Measurements from ENCODE around the gene KLHDC10. TPM values are rescaled to one million over a fixed set of nuclear protein-coding genes. Genes with fewer than 3 reads are reported as not detected.

The KLHDC10 gene
- total and polyA plus RNA-seq, 7 experiments from 2014 or later = 1.2 to 20.4 (median 15.9) TPM

DNA sequence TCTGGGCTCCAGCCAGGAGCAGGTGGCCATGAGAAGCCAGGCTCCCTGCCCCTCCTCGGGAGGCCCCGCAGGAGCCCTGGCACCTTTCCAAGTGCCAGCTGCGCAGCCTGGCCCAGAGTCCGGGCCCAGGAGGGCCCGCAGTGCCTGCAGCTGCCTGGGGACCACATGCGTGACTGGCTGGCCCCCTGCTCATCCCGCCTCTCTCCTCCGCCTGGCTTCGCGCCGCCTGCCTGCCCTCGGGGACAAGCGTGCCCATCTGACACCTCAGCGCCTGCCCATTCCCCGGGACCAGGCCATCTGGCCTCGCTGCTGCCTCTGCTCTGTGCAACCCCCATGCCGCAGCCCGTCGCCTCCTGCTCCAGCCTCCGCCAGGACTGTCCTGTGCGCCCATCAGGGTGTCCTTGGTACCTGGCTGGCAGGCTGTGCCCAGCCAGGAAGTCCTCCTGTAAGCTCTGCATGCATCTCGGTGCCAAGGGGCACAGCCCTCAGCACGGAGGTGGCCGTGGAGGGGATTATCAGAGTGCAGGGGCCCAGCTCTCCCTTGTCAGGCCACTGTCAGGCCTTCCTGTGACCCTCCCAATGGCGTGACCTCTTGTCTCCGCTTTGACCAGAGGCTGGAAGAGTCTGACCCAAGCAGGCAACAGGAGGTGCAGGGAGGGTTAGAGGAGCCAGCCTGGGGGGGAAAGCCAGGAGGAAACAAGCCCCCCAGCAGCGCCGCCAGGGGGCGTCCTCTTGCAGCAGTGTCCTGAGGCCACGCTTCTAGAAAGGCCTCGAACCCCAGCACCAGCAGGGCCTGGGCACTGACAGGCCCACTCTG lies 84.4 kb downstream of the KLHDC10 start:
- peaks cover 0 to 5% (median 0%) of the 10 kb centered on the region in 7 donors for H3K4me1 Mint-ChIP-seq
- DNase-seq (no peak), ATAC-seq (no peak)
- H3K36me3 ChIP-seq (ENCODE audit: control insufficient read depth in 2 of 3, insufficient read depth in 3 of 3, low read length in 3 of 3) = no peaks in the 10 kb centered on the region
- H3K27me3 Mint-ChIP-seq = peaks cover 2 to 5% (median 4%) of the 10 kb centered on the region in 5 donors
- H3K27ac Mint-ChIP-seq = no peak overlapping the region
- H3K9me3 Mint-ChIP-seq = peaks cover 0 to 38% (median 16%) of the 10 kb centered on the region in 11 donors
- intact Hi-C loops (cut with micrococcal nuclease) = no loop called here
- ChIA-PET POLR2A (no interaction called here), CTCF (no interaction called here)
- H3K36me3 Mint-ChIP-seq = peaks cover 4 to 17% (median 17%) of the 10 kb centered on the region in 5 donors
- H3K27me3 ChIP-seq (ENCODE audit: control insufficient read depth in 2 of 2, insufficient read depth in 2 of 2, low read length in 2 of 2) = no peaks in the 10 kb centered on the region
- H3K4me3 Mint-ChIP-seq = no peak overlapping the region
- H3K4me3 ChIP-seq (ENCODE audit: low read length) = no peak overlapping the region
- H3K27ac ChIP-seq (ENCODE audit: low read depth, low read length) = no peak overlapping the region
- H3K4me1 ChIP-seq (ENCODE audit: control insufficient read depth in 2 of 2, insufficient read depth in 2 of 2, low read length in 2 of 2) = peaks cover 0 to 6% of the 10 kb centered on the region in 2 donors
- H3K9me3 ChIP-seq (ENCODE audit: control insufficient read depth in 2 of 3, low read length in 3 of 3) = peaks cover 0 to 18% (median 0%) of the 10 kb centered on the region in 3 experiments

GRCh38 chr7:130156140-130156539 lies 85.8 kb downstream of the KLHDC10 start:
- Mint-ChIP-seq H3K4me1 (peaks cover 0 to 5% (median 0%) of the 10 kb centered on the region in 7 donors), H3K36me3 (peaks cover 15 to 31% (median 29%) of the 10 kb centered on the region in 5 donors), H3K4me3 (no peak overlapping the region), H3K27ac (no peak overlapping the region), H3K9me3 (peaks cover 0 to 51% (median 18%) of the 10 kb centered on the region in 11 donors), H3K27me3 (peaks cover 0 to 5% (median 4%) of the 10 kb centered on the region in 5 donors)
- ChIA-PET CTCF (no interaction called here), POLR2A (no interaction called here)
- H3K4me3 ChIP-seq (ENCODE audit: low read length) = no peak overlapping the region
- peaks cover 0 to 6% of the 10 kb centered on the region in 2 donors for H3K4me1 ChIP-seq (ENCODE audit: control insufficient read depth in 2 of 2, insufficient read depth in 2 of 2, low read length in 2 of 2)
- peaks cover 0 to 26% (median 0%) of the 10 kb centered on the region in 3 experiments for H3K9me3 ChIP-seq (ENCODE audit: control insufficient read depth in 2 of 3, low read length in 3 of 3)
- DNase-seq = no peak
- H3K36me3 ChIP-seq (ENCODE audit: control insufficient read depth in 2 of 3, insufficient read depth in 3 of 3, low read length in 3 of 3) = peaks cover 0 to 10% (median 0%) of the 10 kb centered on the region in 3 experiments
- intact Hi-C loops (cut with micrococcal nuclease) = no loop called here
- H3K27ac ChIP-seq (ENCODE audit: low read depth, low read length) = no peak overlapping the region
- no peaks in the 10 kb centered on the region for H3K27me3 ChIP-seq (ENCODE audit: control insufficient read depth in 2 of 2, insufficient read depth in 2 of 2, low read length in 2 of 2)
- ATAC-seq = no peak

- Histone ChIP-seq H3K9me3 (ENCODE audit: control insufficient read depth in 2 of 3, low read length in 3 of 3) (peaks cover 0 to 26% (median 0%) of the 10 kb centered on the region in 3 experiments), H3K4me3 (ENCODE audit: low read length) (no peak overlapping the region), H3K36me3 (ENCODE audit: control insufficient read depth in 2 of 3, insufficient read depth in 3 of 3, low read length in 3 of 3) (peaks cover 0 to 26% (median 0%) of the 10 kb centered on the region in 3 experiments), H3K27me3 (ENCODE audit: control insufficient read depth in 2 of 2, insufficient read depth in 2 of 2, low read length in 2 of 2) (no peaks in the 10 kb centered on the region), H3K4me1 (ENCODE audit: control insufficient read depth in 2 of 2, insufficient read depth in 2 of 2, low read length in 2 of 2) (peaks cover 0 to 2% of the 10 kb centered on the region in 2 donors), H3K27ac (ENCODE audit: low read depth, low read length) (no peak overlapping the region)
- ATAC-seq (no peak), DNase-seq (no peak)
- Mint-ChIP-seq H3K27me3 (peaks cover 0 to 5% (median 4%) of the 10 kb centered on the region in 5 donors), H3K27ac (no peak overlapping the region), H3K4me3 (no peak overlapping the region), H3K4me1 (peaks cover 0 to 5% (median 0%) of the 10 kb centered on the region in 7 donors), H3K36me3 (peaks cover 24 to 46% (median 34%) of the 10 kb centered on the region in 5 donors), H3K9me3 (peaks cover 0 to 51% (median 18%) of the 10 kb centered on the region in 11 donors)
- intact Hi-C loops (cut with micrococcal nuclease) = no loop called here
- CTCF ChIA-PET = no interaction called here
- POLR2A ChIA-PET = interaction anchor here (0.6 kb wide), 1 partner anchor 11 kb away, joined by 4 read pairs; no protein-coding TSS in a partner anchor
Measured at GRCh38 chr7:130157700-130158099, 87.4 kb downstream of the KLHDC10 start.

DNA sequence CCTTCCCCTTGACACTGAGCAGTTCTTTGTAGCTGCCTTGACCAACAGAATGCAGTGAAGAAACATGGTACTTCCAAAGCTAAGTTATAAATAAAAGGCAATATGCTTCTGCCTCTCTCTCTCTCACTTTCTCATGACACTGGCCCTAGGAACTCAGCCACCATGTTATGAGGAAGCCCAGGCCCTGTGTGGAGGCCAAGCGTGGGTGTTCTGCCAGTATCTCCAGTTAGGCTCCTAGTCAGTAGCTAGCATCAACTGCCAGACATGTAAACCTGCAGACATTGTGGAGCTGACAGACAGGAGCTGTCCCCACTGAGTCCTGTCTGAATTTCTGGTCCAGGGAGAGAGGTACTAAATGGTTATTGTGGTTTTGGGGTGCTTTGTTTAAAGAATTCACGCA lies 89.7 kb downstream of the KLHDC10 start:
- Mint-ChIP-seq H3K9me3 (peaks cover 0 to 51% (median 18%) of the 10 kb centered on the region in 11 donors), H3K4me1 (peaks cover 0 to 5% (median 0%) of the 10 kb centered on the region in 7 donors), H3K4me3 (no peak overlapping the region), H3K27ac (no peak overlapping the region), H3K27me3 (peaks cover 0 to 5% (median 4%) of the 10 kb centered on the region in 5 donors), H3K36me3 (peaks cover 31 to 65% (median 53%) of the 10 kb centered on the region in 5 donors)
- intact Hi-C loops (cut with micrococcal nuclease) = no loop called here
- ATAC-seq = no peak
- no peaks in the 10 kb centered on the region for H3K4me1 ChIP-seq (ENCODE audit: control insufficient read depth in 2 of 2, insufficient read depth in 2 of 2, low read length in 2 of 2)
- H3K36me3 ChIP-seq (ENCODE audit: control insufficient read depth in 2 of 3, insufficient read depth in 3 of 3, low read length in 3 of 3) = peaks cover 0 to 38% (median 0%) of the 10 kb centered on the region in 3 experiments
- ChIA-PET CTCF (no interaction called here), POLR2A (interaction anchor here (1.6 kb wide), 1 partner anchor 18 kb away, joined by 4 read pairs; no protein-coding TSS in a partner anchor)
- no peaks in the 10 kb centered on the region for H3K27me3 ChIP-seq (ENCODE audit: control insufficient read depth in 2 of 2, insufficient read depth in 2 of 2, low read length in 2 of 2)
- peaks cover 0 to 26% (median 0%) of the 10 kb centered on the region in 3 experiments for H3K9me3 ChIP-seq (ENCODE audit: control insufficient read depth in 2 of 3, low read length in 3 of 3)
- H3K4me3 ChIP-seq (ENCODE audit: low read length) = no peak overlapping the region
- H3K27ac ChIP-seq (ENCODE audit: low read depth, low read length) = no peak overlapping the region
- no peak for DNase-seq

DNA sequence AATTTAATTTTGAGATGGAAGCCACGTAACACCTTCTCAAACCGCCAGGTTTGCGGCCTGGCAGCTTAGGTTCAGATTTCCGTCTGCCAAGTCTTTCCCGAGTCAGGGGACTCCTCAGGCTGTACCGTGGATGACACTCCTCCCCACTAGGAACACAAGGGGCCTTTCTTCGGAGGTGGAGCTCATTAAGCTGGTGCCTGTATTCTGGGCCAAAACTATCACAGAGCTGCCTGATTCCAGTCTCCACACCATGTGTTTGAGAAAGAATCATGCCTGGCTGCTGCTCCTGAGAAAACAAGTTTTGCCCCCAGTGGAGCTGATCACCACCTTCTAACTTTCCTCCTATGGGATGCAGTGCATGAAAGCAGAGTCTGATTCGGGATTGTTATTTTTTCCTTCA lies 90.1 kb downstream of the KLHDC10 start:
- Histone ChIP-seq H3K27ac (ENCODE audit: low read depth, low read length) (no peak overlapping the region), H3K9me3 (ENCODE audit: control insufficient read depth in 2 of 3, low read length in 3 of 3) (peaks cover 0 to 26% (median 0%) of the 10 kb centered on the region in 3 experiments), H3K36me3 (ENCODE audit: control insufficient read depth in 2 of 3, insufficient read depth in 3 of 3, low read length in 3 of 3) (peaks cover 0 to 41% (median 0%) of the 10 kb centered on the region in 3 experiments), H3K4me1 (ENCODE audit: control insufficient read depth in 2 of 2, insufficient read depth in 2 of 2, low read length in 2 of 2) (no peaks in the 10 kb centered on the region), H3K27me3 (ENCODE audit: control insufficient read depth in 2 of 2, insufficient read depth in 2 of 2, low read length in 2 of 2) (no peaks in the 10 kb centered on the region), H3K4me3 (ENCODE audit: low read length) (no peak overlapping the region)
- Mint-ChIP-seq H3K27me3 (peaks cover 0 to 3% (median 3%) of the 10 kb centered on the region in 5 donors), H3K4me3 (no peak overlapping the region), H3K36me3 (peaks cover 31 to 67% (median 56%) of the 10 kb centered on the region in 5 donors), H3K9me3 (peaks cover 0 to 49% (median 16%) of the 10 kb centered on the region in 11 donors), H3K4me1 (peaks cover 0 to 3% (median 0%) of the 10 kb centered on the region in 7 donors), H3K27ac (no peak overlapping the region)
- intact Hi-C loops (cut with micrococcal nuclease) = no loop called here
- ATAC-seq = no peak
- DNase-seq = no peak
- ChIA-PET POLR2A (interaction anchor here (1.6 kb wide), 1 partner anchor 18 kb away, joined by 4 read pairs; no protein-coding TSS in a partner anchor), CTCF (interaction anchor here (0.6 kb wide), 1 partner anchor 9 kb away, joined by 3 read pairs; no protein-coding TSS in a partner anchor)

DNA sequence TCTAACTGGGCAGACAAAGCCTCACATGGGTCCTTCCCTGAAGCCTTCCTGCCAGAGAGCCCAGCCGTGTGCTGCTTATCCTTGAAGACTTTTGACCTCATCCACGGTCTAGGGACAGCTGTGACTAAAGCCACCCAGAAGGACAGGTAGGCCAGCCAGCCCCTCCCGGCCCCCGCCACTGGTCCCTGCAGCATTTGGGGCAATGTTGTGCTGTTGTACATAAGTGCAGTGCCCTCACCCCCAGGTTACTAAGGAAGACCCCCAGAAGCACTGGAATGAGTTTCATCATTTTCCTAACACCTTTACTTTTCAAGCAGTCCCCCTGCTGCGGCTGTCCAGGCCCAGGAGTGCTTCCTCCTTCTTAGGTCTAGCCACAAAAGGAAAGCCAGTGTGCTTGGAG lies 91.9 kb downstream of the KLHDC10 start:
- H3K27me3 Mint-ChIP-seq = no peaks in the 10 kb centered on the region
- H3K4me1 ChIP-seq (ENCODE audit: control insufficient read depth in 2 of 2, insufficient read depth in 2 of 2, low read length in 2 of 2) = no peaks in the 10 kb centered on the region
- POLR2A ChIA-PET = interaction anchor here (0.7 kb wide), 1 partner anchor 13 kb away, joined by 4 read pairs; no protein-coding TSS in a partner anchor
- no peaks in the 10 kb centered on the region for H3K4me1 Mint-ChIP-seq
- CTCF ChIA-PET = no interaction called here
- H3K9me3 ChIP-seq (ENCODE audit: control insufficient read depth in 2 of 3, low read length in 3 of 3) = peaks cover 0 to 17% (median 0%) of the 10 kb centered on the region in 3 experiments
- ATAC-seq (no peak), DNase-seq (no peak)
- H3K9me3 Mint-ChIP-seq = peaks cover 0 to 37% (median 12%) of the 10 kb centered on the region in 11 donors
- peaks cover 31 to 73% (median 56%) of the 10 kb centered on the region in 5 donors for H3K36me3 Mint-ChIP-seq
- H3K36me3 ChIP-seq (ENCODE audit: control insufficient read depth in 2 of 3, insufficient read depth in 3 of 3, low read length in 3 of 3) = peaks cover 0 to 41% (median 0%) of the 10 kb centered on the region in 3 experiments
- peak overlapping the region in 1 of 9 donors; percentile 10 for H3K27ac Mint-ChIP-seq
- H3K4me3 ChIP-seq (ENCODE audit: low read length) = no peak overlapping the region
- H3K27me3 ChIP-seq (ENCODE audit: control insufficient read depth in 2 of 2, insufficient read depth in 2 of 2, low read length in 2 of 2) = no peaks in the 10 kb centered on the region
- no peak overlapping the region for H3K27ac ChIP-seq (ENCODE audit: low read depth, low read length)
- H3K4me3 Mint-ChIP-seq = no peak overlapping the region
- intact Hi-C loops (cut with micrococcal nuclease) = no loop called here

All from naive thymus-derived CD4-positive, alpha-beta T cell (primary cell).